Endothelial cell of umbilical vein (primary cell): ENCODE measurements around the gene PATE4. TPM values are rescaled to one million over a fixed set of nuclear protein-coding genes. Genes with fewer than 3 reads are reported as not detected.

ENCODE experiments used
- BruUV-seq: library from RNA; stranded (reverse); fragments of 400-500 nt; replicated peaks from 2 replicates; lab custom pipeline; 2021; lab: Mats Ljungman, UMichigan
- CTCF ChIA-PET: fragments of 300-600, 350-600 bp; sonication (Branson Sonifier 250); formaldehyde crosslinking; loops from one replicate; lab custom pipeline; 2021; ENCODE audit warnings: antibody characterized with exemption, inconsistent platforms; lab: Charles Lee
- POLR2A ChIA-PET: fragments of 300-600, 350-600 bp; sonication (Branson Sonifier 250); formaldehyde crosslinking; loops from one replicate; lab custom pipeline; 2021; ENCODE audit warnings: antibody characterized with exemption, inconsistent platforms; lab: Charles Lee
- DNase-seq: peaks from one replicate; pipeline ENCODE4 v3.0.0-alpha.2; 2011; ENCODE audit warnings: low read depth, low spot score
- FAIRE-seq: peaks from 2 replicates; lab custom pipeline; 2011; peaks lifted over from hg19 to GRCh38; lab: Jason Lieb, UNC
- H2AFZ ChIP-seq: 2 replicates; pipeline ENCODE4 v1.6.0; 2012; ENCODE audit warnings: low read depth, low read length, control low read depth, inconsistent platforms
- H3K27ac ChIP-seq: 2 replicates; pipeline ENCODE4 v1.5.1; 2011; ENCODE audit warnings: low read depth, mild to moderate bottlenecking, control low read depth, low read length, moderate library complexity; ENCODE audit not compliant: insufficient read depth
- H3K27me3 ChIP-seq, 2 experiments: 2 replicates each; pipeline versions ENCODE4 v1.6.0 to v1.6.1; 2011; ENCODE audit warnings: low read length in 2 of 2, mixed read lengths in 1 of 2; ENCODE audit not compliant: control insufficient read depth in 2 of 2, insufficient read depth in 2 of 2
- H3K36me3 ChIP-seq, 2 experiments: 2 replicates in 1 of 2; 3 replicates in 1 of 2; pipeline ENCODE4 v1.5.1; 2011; ENCODE audit warnings: low read length in 2 of 2, mild to moderate bottlenecking in 1 of 2, moderate library complexity in 1 of 2; ENCODE audit not compliant: control insufficient read depth in 2 of 2, insufficient read depth in 2 of 2; ENCODE audit errors: extremely low read depth in 1 of 2
- H3K4me1 ChIP-seq: 3 replicates; pipeline ENCODE4 v1.5.1; 2011; ENCODE audit warnings: mild to moderate bottlenecking, low read length; ENCODE audit not compliant: control insufficient read depth, insufficient read depth; ENCODE audit errors: extremely low read depth
- H3K4me2 ChIP-seq: 2 replicates; pipeline ENCODE4 v1.6.1; 2011; ENCODE audit warnings: low read length, control low read depth, mixed read lengths; ENCODE audit not compliant: insufficient read depth
- H3K4me3 ChIP-seq, 3 experiments: fragments of 200-600 bp in 1 of 3; sonication (generic), shearing (Covaris generic) in 1 of 3; replicated peaks in 1 of 3; 2 replicates each; pipeline ENCODE4 v1.5.1; 2011 to 2016; ENCODE audit warnings: control low read depth in 3 of 3, low read length in 3 of 3, mild to moderate bottlenecking in 2 of 3, inconsistent platforms in 1 of 3, low read depth in 1 of 3, moderate library complexity in 1 of 3; ENCODE audit not compliant: insufficient read depth in 1 of 3
- H3K79me2 ChIP-seq: 2 replicates; pipeline ENCODE4 v1.6.0; 2012; ENCODE audit warnings: low read length, inconsistent platforms; ENCODE audit not compliant: control insufficient read depth, insufficient read depth
- H3K9ac ChIP-seq: replicated peaks from 2 replicates; pipeline ENCODE3; 2011; ENCODE audit warnings: low read length, control low read depth; ENCODE audit not compliant: insufficient read depth; ENCODE audit errors: extremely low read depth
- H3K9me1 ChIP-seq: replicated peaks from 3 replicates; pipeline ENCODE4 v1.6.0; 2011; ENCODE audit warnings: mild to moderate bottlenecking, low read length; ENCODE audit not compliant: control insufficient read depth, insufficient read depth; ENCODE audit errors: extremely low read depth
- H3K9me3 ChIP-seq: replicated peaks from 2 replicates; pipeline ENCODE4 v1.5.1; 2012; ENCODE audit warnings: low read length, inconsistent platforms; ENCODE audit not compliant: control insufficient read depth, insufficient read depth
- H4K20me1 ChIP-seq: replicated peaks from 2 replicates; pipeline ENCODE3; 2011; ENCODE audit warnings: mild to moderate bottlenecking, low read length; ENCODE audit not compliant: control insufficient read depth, insufficient read depth; ENCODE audit errors: extremely low read depth
- EZH2 ChIP-seq: IDR thresholded peaks from 2 replicates; pipeline ENCODE4 v1.6.1; 2012; ENCODE audit warnings: borderline replicate concordance, low read depth, mild to moderate bottlenecking, moderate library complexity, low read length, inconsistent platforms; ENCODE audit not compliant: severe bottlenecking
- FOS ChIP-seq: IDR thresholded peaks from 2 replicates; pipeline ENCODE4 v1.6.1; 2011; ENCODE audit warnings: mild to moderate bottlenecking, low read length, moderate library complexity, borderline replicate concordance; ENCODE audit not compliant: insufficient read depth
- JUN ChIP-seq: IDR thresholded peaks from 2 replicates; pipeline ENCODE4 v1.6.1; 2011; ENCODE audit warnings: borderline replicate concordance, low read depth; ENCODE audit not compliant: insufficient read length, insufficient read depth
- POLR2AphosphoS5 ChIP-seq: IDR thresholded peaks from 2 replicates; pipeline ENCODE4 v1.6.1; 2012; ENCODE audit warnings: low read depth, mild to moderate bottlenecking, control low read depth, low read length, moderate library complexity; ENCODE audit not compliant: insufficient read depth
- dilution Hi-C: fragments of 300-500 bp; cut with MboI; formaldehyde crosslinking; loops from one replicate; pipeline ENCODE4 v1.15.0; 2019; ENCODE audit warnings: low sequenced_read_pairs; ENCODE audit not compliant: extremely low pct_ligation_motif_present
- intact Hi-C: fragments of 100-400 bp; cut with micrococcal nuclease; formaldehyde crosslinking; loops from one replicate; pipeline ENCODE4 v1.10.0; 2022
- polyA plus RNA-seq, 4 experiments: library from polyadenylated mRNA; depleted of rRNA in 3 of 4; stranded (reverse) in 3 of 4; unstranded in 1 of 4; fragments of >200 nt; gene quantifications; 2 replicates each; pipeline versions ENCODE4 v1.2.1 to v1.2.3, GENCODE V29; 2011 to 2012; ENCODE audit warnings: missing spikeins in 1 of 4
- total RNA-seq: library from RNA; stranded (reverse); gene quantifications from 2 replicates; pipeline ENCODE4 v1.2.3, GENCODE V29; 2021
- TF ChIP-seq, protein P1 (sequence below), 2 donors: IDR thresholded peaks; 1 replicate in 1 of 2; 2 replicates in 1 of 2; pipeline ENCODE4 v1.5.1; 2011; ENCODE audit warnings: low read length in 2 of 2, mild to moderate bottlenecking in 2 of 2, moderate library complexity in 2 of 2, control low read depth in 1 of 2, inconsistent platforms in 1 of 2, low read depth in 1 of 2; ENCODE audit not compliant: insufficient read depth in 1 of 2; ENCODE audit errors: extremely low read depth in 1 of 2
- TF ChIP-seq, protein P2 (sequence below): IDR thresholded peaks from 2 replicates; pipeline ENCODE4 v1.6.1; 2011; ENCODE audit not compliant: insufficient read depth, insufficient read length

Gene PATE4
- total and polyA plus RNA-seq, 2 donors (not counting 3 experiments of a cell fraction or from before 2014, with no cell fraction given): not detected

DNA sequence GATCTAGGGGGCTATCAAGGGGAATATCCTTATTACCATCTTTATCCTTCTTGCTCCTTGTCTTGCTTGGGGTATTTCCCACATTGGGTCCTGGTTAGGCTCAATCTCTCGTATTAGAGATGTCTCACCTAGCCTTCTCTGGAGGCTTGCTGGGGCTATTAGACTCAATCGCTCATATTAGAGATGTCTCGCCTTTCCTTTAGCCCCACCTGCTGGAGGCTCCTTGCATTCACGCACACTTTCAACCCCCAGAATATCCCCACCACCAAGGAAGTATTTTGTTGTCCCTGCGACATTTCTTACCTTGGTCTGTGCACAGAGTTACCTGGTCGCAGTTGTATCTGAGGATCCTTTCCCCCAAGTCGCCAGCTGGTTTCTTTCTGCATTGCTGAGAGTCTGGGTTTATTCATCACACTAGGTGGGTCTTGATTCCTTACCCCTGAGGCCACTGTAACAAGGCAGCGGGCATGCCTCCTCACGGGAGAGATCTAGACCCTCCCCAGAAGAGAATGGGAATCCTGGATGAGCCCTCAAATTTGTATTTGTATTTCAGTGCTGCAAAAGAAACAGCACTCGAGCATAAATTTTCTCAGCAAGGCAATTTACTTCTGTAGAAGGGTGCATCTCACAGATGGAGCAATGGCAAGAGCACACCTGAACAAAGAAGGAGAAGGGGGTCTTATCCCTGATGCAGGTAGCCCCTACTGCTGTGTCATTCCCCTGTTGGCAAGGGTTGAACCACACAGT lies 38.4 kb downstream of the PATE4 start:
- no peak for TF ChIP-seq JUN
- TF ChIP-seq, protein P1, sequence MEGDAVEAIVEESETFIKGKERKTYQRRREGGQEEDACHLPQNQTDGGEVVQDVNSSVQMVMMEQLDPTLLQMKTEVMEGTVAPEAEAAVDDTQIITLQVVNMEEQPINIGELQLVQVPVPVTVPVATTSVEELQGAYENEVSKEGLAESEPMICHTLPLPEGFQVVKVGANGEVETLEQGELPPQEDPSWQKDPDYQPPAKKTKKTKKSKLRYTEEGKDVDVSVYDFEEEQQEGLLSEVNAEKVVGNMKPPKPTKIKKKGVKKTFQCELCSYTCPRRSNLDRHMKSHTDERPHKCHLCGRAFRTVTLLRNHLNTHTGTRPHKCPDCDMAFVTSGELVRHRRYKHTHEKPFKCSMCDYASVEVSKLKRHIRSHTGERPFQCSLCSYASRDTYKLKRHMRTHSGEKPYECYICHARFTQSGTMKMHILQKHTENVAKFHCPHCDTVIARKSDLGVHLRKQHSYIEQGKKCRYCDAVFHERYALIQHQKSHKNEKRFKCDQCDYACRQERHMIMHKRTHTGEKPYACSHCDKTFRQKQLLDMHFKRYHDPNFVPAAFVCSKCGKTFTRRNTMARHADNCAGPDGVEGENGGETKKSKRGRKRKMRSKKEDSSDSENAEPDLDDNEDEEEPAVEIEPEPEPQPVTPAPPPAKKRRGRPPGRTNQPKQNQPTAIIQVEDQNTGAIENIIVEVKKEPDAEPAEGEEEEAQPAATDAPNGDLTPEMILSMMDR (IDR thresholded peaks at IDR 0.05; ENCODE audit: extremely low read depth in 1 of 2, insufficient read depth in 1 of 2, low read depth in 1 of 2, low read length in 2 of 2): peak; percentile 66 to 68
- no peak for TF ChIP-seq POLR2AphosphoS5
- no peak for TF ChIP-seq FOS
- TF ChIP-seq EZH2: no peak
- TF ChIP-seq, protein P2, sequence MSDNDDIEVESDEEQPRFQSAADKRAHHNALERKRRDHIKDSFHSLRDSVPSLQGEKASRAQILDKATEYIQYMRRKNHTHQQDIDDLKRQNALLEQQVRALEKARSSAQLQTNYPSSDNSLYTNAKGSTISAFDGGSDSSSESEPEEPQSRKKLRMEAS: no peak
- intact Hi-C loops: loop anchor here (1.0 to 10.0 kb wide), 5 partner anchors 194 to 909 kb away; partner anchors contain the start of gene PKNOX2

More for the DNA sequence above, 38.4 kb downstream of the PATE4 start:
- Histone ChIP-seq H3K9me3 (no peaks in the 10 kb centered on the region), H2AFZ (no peak overlapping the region), H3K4me2 (no peak overlapping the region), H3K79me2 (no peaks in the 10 kb centered on the region), H3K4me1 (no peaks in the 10 kb centered on the region), H4K20me1 (no peaks in the 10 kb centered on the region), H3K27ac (no peak overlapping the region), H3K36me3 (no peaks in the 10 kb centered on the region), H3K9ac (no peak overlapping the region), H3K4me3 (no peak overlapping the region), H3K9me1 (no peaks in the 10 kb centered on the region), H3K27me3 (no peaks in the 10 kb centered on the region)
- ChIA-PET POLR2A (no interaction called here), CTCF (interaction anchor here (0.6 kb wide), 1 partner anchor 148 kb away, joined by 3 read pairs; no protein-coding TSS in a partner anchor)
- peak; percentile 53 for DNase-seq
- BruUV-seq: no TSS peak
- dilution Hi-C loops: no loop called here
- peak; percentile 70 for FAIRE-seq
